Measurements from ENCODE around the gene DENND2A. TPM values are rescaled to one million over a fixed set of nuclear protein-coding genes. Genes with fewer than 3 reads are reported as not detected.
"Not testable (repeated sequence)": the region's sequence is repeated elsewhere in the genome, so short reads cannot be mapped to it uniquely, and the experiment has no call there.

Gene DENND2A
- polyA plus RNA-seq, 3 donors: 1.2 to 38.9 (median 10.1) TPM

DNA sequence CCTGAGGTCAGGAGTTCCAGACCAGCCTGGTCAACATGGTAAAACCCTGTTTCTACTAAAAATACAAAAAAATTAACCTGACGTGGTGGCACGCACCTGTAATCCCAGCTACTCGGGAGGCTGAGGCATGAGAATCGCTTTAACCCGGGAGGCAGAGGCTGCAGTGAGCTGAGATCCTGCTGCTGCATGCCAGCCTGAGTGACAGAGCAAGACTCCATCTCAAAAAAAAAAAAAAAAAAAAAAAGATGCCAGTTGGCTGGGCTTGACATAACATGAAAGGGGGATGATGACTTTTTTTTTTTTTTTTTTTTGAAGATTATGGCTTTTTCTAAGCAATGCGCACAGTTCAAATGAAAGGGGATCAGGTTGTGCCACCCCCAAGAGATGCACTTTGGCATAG lies 133.1 kb downstream of the DENND2A start:
- H3K27ac ChIP-seq (ENCODE audit: low read depth, low read length): not testable (repeated sequence)
- 81 to 87% (median 81%) methylated on average over 6 of the region's 6 CpGs for WGBS, 3 donors

DNA sequence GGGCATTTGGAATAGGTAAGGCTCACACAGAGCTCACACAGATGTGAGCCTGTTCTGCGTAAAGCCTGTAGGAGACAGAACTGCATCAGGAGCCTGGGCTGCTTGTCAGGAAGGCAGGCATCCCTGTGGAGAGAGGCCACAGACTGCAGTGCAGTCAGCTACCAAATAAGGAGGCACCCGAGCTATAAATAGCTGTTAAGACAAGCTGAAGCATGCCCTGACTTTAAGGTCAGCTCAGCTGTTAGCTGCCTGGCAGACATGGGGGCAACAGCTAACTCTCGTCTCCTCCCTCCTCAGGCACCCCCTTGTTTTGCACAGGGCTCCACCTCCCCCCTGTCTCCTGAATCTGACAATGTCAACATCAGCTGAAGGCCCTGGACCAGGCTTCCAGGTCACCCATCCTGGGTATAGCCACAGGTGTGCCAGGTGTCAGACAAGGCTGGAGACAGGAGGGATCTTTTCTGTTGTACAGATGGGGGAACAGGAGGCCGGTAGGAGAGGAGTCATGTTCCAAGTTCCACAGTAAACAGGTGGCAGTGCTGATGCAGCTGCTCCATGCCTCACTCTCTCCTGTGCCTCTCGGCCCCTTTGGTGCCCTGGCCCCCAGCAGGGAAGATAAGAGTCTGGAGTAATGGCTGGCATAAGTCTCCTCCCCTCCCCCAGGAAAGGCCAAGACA lies 133.7 kb downstream of the DENND2A start:
- 25 to 68% (median 60%) methylated on average over 5 of the region's 5 CpGs for WGBS, 3 donors

DNA sequence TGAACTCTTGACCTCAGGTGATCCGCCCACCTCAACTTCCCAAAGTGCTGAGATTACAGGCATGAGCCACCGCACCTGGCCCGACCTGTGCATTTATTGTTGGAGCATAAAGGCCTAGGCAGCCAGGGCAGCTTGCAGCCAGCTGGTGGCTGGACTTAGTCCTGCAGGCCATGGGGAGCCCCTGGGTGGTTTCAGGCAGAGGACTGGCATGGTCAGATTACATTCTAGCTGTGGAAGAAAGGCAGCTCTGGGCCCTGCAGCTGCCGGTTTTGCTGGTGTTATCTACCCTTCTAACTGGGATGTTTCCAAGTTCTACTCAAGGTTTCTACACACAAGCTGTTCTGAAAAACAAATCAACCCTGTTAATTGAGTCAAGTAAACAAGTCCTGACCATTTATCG lies 138.6 kb downstream of the DENND2A start:
- 32 to 92% (median 86%) methylated on average over 5 of the region's 5 CpGs for WGBS, 3 donors
- H3K27ac ChIP-seq (ENCODE audit: low read depth, low read length): no peak overlapping the region

More for the DNA sequence above, 133.7 kb downstream of the DENND2A start:
- no peak overlapping the region for H3K27ac ChIP-seq (ENCODE audit: low read depth, low read length)

DNA sequence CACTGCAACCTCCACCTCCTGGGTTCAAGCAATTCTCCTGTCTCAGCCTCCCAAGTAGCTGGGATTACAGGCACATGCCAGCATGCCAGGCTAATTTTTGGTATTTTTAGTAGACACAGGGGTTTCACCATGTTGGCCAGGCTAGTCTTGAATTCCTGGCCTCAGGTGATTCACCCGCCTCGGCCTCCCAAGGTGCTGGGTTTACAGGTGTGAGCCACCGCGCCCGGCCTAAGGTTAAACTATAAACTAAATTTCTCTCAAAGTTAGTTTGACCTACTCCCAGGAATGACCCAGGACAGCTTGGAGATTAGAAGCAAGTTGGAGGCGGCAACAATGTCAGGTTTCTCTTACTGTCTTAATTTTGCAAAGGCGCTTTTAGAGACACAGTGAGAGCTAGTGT lies 142.8 kb downstream of the DENND2A start:
- not testable (repeated sequence) for H3K27ac ChIP-seq (ENCODE audit: low read depth, low read length)
- WGBS, 3 donors: 96% methylated on average over 7 of the region's 7 CpGs

DNA sequence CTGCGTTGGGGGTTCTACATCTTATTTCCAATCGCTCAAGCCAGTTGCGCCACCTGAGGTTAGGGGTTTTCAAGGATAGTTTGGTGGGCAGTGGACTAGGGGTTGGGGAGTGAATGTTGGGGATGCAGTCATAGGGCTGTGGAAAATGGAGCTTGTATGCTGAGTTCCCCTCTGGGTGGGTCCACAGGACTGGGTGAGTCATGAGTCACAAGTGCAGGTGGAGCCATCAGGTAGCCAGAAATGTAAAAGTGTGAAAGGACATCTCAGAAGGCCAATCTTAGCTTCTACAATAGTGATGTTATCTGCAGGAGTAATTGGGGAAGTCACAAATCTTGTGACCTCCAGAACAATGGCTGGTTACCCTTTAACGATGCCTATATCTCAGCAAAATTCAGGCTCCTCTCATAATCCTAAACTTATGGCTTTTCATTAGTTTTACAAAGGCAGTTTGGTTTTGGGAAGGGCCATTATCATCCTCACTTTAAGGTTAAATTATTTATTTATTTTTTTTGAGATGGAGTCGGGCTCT lies 143.3 kb downstream of the DENND2A start:
- WGBS, 3 donors: 74 to 79% (median 76%) methylated on average over 5 of the region's 5 CpGs
- no peak overlapping the region for H3K27ac ChIP-seq (ENCODE audit: low read depth, low read length)

- no peak overlapping the region for H3K27ac ChIP-seq (ENCODE audit: low read depth, low read length)
- WGBS, 3 donors: 70 to 92% (median 85%) methylated on average over 8 to 9 of the region's 9 CpGs
Measured at GRCh38 chr7:140495514-140496097, 145.0 kb downstream of the DENND2A start.

- H3K27ac ChIP-seq (ENCODE audit: low read depth, low read length): no peak overlapping the region
- 79 to 89% (median 84%) methylated on average over 9 of the region's 9 CpGs for WGBS, 3 donors
Measured at GRCh38 chr7:140494867-140495266, 145.7 kb downstream of the DENND2A start.

DNA sequence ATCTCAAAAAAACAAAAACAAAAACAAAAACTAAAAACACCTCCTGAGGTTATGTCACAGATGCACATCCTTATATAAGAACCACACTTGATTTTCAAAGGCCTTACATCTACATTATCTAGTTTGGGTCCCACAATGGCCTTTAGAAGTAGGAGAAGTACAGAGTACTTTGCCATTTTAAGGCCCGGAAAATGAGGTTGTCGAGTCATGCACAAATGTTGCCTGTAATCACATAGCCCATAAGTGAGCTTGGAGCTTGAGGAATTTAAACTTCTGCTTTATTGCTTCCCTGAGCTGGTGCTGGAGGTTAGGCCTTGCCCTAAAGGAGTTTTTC lies 151.6 kb downstream of the DENND2A start:
- no peak overlapping the region for H3K27ac ChIP-seq (ENCODE audit: low read depth, low read length)
- WGBS, 3 donors: 43 to 85% (median 64%) methylated on average over 2 of the region's 2 CpGs

DNA sequence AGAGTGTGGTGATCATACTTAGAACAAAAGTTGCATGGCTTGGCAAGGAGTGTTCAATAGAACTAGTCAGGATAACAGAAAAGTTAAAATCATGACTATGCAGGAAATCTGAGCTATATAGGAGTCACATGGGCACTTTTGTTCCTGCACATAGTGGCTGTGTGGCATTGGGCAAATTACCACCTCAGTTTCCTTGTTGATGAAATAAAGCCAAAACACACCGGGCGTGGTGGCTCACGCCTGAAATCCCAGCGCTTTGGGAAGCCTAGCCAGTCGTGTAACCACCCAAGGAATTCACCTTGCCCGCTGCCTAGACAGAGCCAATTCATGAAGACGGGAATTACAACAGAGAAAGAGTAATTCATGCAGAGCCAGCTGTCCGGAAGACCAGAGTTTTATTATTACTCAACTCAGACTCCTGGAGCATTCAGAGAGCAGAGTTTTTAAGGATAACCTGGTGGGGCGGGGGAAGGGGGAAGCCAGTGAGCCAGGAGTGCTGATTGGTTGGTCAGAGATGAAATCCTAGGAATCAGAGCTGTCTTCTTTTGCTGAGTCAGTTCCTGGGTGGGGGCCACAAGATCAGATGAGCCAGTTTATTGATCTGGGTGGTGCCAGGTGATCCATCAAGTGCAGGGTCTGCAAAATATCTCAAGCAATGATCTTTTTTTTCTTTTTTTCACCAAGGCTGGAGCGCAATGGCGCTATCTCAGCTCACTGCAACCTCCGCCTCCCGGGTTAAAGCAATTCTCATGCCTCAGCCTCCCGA lies 154.9 kb downstream of the DENND2A start:
- WGBS, 3 donors: 66 to 81% (median 68%) methylated on average over 14 of the region's 14 CpGs

GRCh38 chr7:140484951-140485499 lies 155.6 kb downstream of the DENND2A start:
- no peak overlapping the region for H3K27ac ChIP-seq (ENCODE audit: low read depth, low read length)
- 55 to 67% (median 63%) methylated on average over 5 of the region's 5 CpGs for WGBS, 3 donors

More for the DNA sequence above, 154.9 kb downstream of the DENND2A start:
- no peak overlapping the region for H3K27ac ChIP-seq (ENCODE audit: low read depth, low read length)

GRCh38 chr7:140484479-140484878 lies 156.1 kb downstream of the DENND2A start:
- no peak overlapping the region for H3K27ac ChIP-seq (ENCODE audit: low read depth, low read length)
- 87 to 94% (median 89%) methylated on average over 3 of the region's 3 CpGs for WGBS, 3 donors

DNA sequence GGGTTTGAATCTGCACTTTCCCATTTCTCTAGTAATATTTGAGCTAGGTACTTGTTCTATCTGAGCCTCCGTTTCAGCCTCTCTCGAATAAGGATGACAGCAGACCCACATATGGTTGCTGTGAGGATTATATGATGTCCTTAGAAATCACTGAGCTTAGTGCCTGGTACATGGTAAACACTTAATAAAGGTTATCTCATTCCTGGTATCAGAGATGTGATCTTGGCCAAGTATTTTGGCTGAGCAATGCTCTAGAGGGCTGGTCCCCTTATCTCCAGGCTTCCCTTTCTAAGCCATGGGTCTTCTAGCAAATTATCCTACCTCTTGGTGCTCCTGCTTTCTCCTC lies 160.9 kb downstream of the DENND2A start:
- H3K27ac ChIP-seq (ENCODE audit: low read depth, low read length): no peak overlapping the region
- 0 to 4% (median 3%) methylated on average over 2 of the region's 2 CpGs for WGBS, 3 donors

GRCh38 chr7:140479062-140479738 lies 161.4 kb downstream of the DENND2A start, which contains the start of gene MKRN1:
MKRN1 (minus strand) TSS chr7:140479505; CDS start chr7:140479344, 161 bp downstream.
- WGBS, 3 donors: 0 to 1% (median 1%) methylated on average over 51 to 71 of the region's 71 CpGs
- no peak within 1 kb of the TSS for H3K27ac ChIP-seq (ENCODE audit: low read depth, low read length)

DNA sequence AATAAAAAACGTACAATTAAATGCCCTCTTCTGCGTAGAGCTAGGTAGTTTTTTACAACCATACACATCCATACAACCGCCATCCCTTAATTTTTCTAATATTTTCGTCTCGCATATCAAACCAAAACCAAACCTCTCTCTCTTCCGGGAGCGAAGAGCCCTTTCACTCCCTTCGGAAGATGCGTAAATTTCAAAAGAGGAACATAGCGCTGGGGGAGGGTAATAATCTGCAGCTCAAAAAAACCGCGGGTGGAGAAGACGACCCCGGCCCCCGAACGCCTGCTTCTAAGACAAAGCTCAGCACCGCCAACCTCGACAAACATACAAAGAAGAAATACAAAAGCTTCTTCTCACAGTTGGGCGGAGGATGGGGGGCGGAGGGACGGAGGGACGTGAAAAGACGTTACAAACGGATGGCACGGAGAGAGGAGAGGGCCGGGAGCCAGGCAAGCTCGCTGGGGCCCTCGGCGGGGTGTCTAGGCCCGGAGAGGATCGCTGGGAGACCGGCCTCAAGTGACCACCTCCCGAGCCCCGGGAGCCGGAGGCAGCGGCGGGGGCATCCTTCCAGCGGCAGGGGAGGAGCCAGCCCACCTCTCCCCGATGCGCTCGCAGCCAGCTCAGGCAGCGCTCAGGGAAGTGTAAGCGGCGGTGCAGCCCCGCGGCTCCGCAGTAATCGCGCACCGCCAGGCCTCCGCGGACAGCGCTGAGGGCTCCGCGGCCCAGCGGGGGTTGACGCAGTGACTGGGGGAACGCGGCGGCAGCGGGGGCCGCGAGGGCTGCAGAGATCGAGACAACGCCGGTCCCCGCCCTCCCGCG lies 162.2 kb downstream of the DENND2A start:
- H3K27ac ChIP-seq (ENCODE audit: low read depth, low read length): no peak overlapping the region
- 0 to 1% (median 0%) methylated on average over 63 to 69 of the region's 69 CpGs for WGBS, 3 donors

DNA sequence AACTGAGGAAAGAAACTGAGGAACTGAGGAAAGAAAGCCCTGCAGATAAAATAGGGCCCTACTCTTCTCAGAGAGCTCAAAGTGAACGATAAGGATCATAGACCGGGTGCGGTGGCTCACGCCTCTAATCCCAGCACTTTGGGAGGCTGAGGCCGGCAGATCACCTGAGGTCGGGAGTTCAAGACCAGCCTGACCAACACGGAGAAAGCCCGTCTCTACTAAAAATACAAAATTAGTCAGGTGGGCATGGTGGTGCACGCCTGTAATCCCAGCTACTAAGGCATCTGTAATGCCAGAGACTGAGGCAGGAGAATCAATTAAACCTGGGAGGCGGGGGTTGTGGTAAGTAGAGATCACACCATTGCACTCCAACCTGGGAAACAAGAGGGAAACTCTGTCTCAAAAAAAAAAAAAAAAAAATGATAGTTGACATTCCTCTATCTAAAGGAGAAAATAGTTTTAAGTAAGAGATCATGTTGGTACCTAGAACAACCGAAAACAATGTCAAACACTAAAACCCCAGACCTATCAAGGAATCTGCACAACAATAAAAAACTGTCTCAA lies 163.8 kb downstream of the DENND2A start:
- 59 to 84% (median 84%) methylated on average over 11 of the region's 11 CpGs for WGBS, 3 donors
- H3K27ac ChIP-seq (ENCODE audit: low read depth, low read length): no peak overlapping the region

DNA sequence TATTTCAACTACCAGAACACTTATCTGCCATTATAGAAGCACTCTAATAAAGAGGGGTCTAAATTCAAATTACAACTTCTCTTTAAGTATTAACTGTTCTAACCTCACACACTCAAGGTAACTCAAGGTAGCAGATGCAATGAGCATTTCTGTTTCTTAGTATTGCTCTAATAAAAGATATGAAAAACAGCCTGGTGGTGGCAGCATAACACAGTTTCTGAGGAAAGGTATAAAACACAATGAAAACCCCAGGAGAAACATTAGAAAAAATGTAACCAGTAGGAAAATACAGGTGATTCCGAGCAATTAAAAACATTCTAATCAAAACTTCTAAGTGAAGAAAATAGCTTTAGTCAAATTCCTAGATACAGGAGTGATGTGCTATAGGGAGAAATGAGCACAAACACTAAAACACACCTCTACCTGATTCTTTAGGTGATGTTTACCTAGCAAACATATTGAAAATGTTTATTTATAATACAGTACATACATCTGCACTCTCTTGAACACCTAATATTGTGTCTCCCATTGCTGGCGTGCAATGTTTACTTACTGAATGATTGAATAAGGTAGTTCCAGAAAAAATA lies 164.8 kb downstream of the DENND2A start:
- WGBS, 3 donors: 17 to 54% (median 51%) methylated on average over 2 of the region's 2 CpGs
- H3K27ac ChIP-seq (ENCODE audit: low read depth, low read length): no peak overlapping the region

All from adipose tissue (tissue), 3 donors.